Daoy (cell line): ENCODE data around the gene JAM3. TPM values are rescaled to one million over a fixed set of nuclear protein-coding genes. Genes with fewer than 3 reads are reported as not detected.
A peak's percentile ranks its signal among the peaks of the same experiment; 100 is the strongest.

Experiments used
- DNase-seq: peaks from one replicate; pipeline ENCODE4 v3.0.0-alpha.2; 2015; ENCODE audit warnings: low read depth
- total RNA-seq: library from RNA; depleted of rRNA; stranded (reverse); fragments of >200 nt; shearing (Covaris generic); gene quantifications from 2 replicates; pipeline ENCODE4 v1.2.3, GENCODE V29; 2014; rRNA removed

JAM3 gene
- 53.9 and 61.8 TPM in 2 replicates for total RNA-seq

DNA sequence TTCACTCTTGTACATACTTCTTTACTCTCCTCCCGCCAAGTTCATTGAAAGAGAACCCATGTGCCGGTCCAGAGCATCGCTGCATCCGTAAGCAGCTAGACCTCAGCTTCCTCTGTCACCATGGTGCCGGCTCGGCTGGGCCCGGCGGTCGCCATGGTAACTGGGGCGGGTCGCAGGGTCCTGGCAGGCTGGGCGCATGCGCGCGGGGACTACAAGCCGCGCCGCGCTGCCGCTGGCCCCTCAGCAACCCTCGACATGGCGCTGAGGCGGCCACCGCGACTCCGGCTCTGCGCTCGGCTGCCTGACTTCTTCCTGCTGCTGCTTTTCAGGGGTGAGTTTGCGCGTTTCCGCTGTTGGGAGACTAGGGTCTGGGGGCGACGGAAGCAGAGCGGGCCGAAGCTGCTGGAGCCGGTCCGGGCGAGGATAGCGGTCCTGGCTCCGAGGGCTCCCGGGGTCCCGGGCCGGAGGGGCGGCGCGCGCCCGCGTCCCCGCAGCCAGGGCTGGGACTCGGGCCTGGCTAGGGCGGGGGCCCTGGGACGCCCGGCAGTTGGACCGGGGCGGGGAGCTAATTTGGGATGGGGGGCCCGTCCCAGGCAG is at the start of gene JAM3:
JAM3 (plus strand) TSS at position 244 of the 597 bp plus-strand sequence; CDS start at position 256, 12 bp downstream.
- peak; percentile 98 for DNase-seq

- no peak for DNase-seq
Measured at GRCh38 chr11:134019500-134019899, 49.4 kb upstream of the JAM3 start.

DNA sequence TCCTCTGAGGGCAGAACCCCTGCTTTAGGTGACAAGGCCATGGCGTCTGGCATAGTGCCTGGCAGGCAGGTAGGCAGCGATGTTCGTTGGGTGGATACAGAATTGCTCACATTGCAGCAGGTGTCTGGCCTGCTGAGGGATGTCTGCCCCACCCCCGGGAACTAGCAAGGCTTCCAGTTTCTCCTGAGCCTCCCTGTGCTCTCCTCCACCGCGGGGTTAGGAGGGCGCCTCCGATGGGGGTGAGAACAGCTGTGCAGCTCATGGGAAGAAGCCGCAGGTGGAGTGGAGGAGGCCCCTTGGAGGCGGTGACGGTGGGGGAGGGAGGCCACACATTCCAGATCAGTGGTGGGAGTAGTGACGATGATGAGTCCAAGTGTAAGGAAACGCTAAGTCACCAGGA is 48.3 kb upstream of the JAM3 start:
- DNase-seq, result no peak

- no peak for DNase-seq
Measured at GRCh38 chr11:134021326-134021725, 47.5 kb upstream of the JAM3 start.

DNA sequence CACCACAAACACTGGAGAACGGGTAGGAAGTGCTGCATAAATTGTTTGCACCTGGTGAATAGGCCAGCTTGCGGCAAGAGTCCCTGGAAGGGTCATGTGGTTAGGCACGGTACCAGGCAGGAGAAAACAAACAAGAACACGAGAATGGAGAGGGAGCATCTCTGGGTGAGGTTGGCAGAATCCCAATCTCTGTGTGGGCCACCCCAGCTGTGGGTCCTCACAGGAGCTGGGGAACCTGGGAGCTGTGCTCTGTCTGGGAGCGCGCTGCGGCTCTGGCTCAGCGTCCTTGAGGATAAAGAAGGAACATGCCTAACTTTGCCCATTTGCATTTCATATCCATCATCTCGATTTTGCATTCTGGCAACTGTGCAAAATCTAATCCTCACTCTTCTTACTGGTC is 46.1 kb upstream of the JAM3 start:
- DNase-seq, result no peak

- DNase-seq, result peak; percentile 86
Measured at GRCh38 chr11:134024420-134025081, 44.3 kb upstream of the JAM3 start.

DNA sequence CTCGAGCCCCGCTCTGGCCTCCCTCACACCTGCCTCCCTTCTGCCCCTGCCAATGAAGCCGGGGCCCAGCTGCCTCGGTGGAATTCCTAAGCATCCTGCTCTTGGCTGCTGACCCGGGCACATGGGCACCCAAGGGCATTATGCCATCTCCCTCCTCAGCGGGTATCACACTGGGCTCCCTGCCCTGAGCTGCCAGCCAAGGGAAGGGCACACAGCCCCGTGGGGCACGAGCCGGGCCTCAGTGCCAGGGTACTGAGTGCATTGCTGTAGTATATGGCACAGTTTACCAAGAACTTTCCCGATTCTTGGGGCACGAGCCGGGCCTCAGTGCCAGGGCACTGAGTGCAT is 43.8 kb upstream of the JAM3 start:
- DNase-seq, result no peak

DNA sequence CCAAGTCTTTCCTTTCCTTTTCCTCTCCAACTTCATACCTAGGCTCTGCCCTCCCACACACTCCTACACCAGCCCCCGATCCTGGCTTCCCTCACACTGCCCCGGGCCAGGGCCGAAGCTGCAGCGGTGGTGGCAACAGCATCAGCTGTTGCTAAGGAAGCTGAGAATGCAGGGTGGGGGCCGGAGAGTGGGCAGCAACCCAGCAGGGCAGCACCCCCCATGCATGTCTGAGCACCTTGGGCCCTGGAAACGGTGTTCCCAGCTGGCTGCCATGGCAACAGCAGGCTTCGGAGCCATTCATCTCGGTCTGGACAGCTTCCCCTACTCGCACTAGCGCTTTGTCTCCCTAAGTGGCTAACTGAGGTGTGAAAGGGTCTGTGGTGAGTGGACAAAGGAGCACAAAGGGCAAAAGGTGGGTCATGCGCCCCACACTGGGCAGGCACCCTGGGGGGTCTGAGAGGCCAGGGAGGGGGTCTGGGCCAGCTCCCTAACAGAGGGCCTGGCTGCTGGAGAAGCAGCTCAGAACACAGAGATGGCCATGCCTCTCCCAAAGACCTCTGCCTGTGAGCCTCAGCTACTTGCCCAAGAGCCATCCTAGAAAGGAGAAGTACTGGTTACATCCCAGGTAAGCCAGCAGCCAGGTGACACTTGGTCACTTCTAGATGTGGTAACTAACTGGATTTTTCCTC is 42.1 kb upstream of the JAM3 start:
- no peak for DNase-seq

DNA sequence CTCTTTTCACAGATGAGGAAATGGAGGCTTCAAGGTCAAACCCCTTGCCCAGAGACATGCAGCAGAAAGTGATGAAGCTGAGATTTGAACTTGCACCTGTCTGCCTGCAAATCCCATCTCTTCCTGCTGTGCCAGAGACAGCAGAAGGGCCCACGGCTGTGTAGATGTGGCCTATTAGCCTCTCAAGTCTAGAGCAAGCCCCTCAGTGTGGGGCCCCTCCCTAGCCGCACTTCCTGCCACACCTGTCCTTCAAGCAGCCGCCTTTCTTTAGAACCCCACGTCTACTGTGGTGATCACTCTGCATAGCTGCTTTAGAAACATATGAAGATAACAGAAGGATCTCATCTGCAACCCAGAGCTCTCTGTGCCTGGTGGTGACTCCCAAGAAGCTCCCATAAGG is 41.2 kb upstream of the JAM3 start:
- DNase-seq, result no peak

- DNase-seq, result no peak
Measured at GRCh38 chr11:134028368-134028920, 40.4 kb upstream of the JAM3 start.

DNA sequence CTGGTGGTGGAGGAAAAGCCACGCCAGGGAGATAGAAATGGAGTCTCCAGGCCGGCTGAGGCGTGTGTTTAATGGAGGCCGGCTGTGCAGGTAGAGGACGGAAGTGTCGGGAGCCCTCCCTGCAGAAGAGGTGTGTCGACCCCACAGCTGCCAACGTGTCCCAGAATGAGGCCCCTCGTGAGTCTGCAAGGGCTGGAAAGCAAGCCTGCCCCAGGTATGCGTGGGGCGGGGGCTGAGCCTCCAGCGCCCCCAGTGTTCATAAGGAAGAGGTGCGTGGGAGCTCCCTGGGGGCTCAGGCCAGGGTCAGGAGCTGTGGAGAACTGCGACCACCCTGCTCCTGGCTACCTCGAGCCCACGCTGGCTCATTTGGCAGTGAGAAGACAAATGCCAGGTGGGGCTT is 38.0 kb upstream of the JAM3 start:
- DNase-seq, result no peak

GRCh38 chr11:134032043-134032442 is 36.8 kb upstream of the JAM3 start:
- DNase-seq, result no peak

GRCh38 chr11:134032501-134033091 is 36.3 kb upstream of the JAM3 start:
- DNase-seq, result no peak

DNA sequence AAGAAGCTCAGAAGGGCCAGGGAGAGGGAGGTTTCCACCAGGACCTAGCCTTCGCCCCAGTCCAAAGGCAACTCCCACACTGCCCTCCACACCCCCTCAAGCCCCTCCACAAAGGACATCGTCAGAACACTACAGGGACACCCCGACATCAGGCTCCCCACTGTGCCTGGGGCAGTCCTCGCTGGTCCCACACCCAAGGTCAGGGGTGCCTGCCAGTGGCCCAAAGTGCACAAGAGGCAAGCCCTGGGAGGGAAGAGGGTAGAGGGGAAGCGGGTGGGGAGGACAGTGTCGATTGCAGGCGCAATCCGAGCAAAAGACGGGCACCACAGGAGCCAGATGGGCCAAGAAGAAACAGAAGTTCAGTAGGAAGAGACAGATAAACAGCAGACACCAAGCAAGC is 35.6 kb upstream of the JAM3 start:
- DNase-seq, result no peak

DNA sequence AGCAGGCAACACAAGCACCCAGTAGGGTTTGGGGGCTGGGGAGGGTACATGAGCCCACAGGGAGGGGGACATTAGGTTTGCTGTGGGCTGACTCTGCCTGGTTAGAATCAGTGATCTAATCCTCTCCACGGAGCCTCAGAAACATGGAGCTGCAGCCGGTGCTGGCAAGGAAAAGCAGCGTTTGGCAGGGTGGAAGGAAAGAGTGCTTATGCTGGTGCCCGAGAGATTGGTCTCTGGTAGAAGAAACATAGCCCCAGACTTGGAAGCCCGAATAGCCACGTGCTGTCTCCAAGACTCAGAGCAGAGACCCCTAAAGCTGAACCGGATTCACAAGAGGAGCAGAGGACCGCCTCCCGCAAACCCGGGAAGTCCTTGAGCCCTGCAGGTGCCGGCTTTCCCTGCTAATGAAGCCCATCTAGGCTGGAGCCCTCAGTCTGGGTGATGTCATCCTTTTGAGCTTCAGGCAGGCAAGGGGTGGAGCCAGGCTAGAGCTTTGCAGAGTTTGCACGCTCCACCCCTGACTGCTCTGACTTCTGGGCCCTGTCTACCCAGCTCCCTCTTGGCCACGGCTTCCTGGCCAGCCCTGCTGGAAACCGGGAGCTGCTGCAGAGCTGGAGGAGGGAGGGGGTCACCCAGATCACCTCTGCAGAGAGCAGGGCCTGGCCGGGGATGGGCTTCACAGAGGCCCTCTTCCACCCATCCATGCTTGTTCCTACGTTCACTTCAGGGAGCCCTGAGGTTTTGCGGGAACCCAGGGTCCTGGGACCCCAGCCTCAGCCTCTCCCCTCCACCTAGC is 35.0 kb upstream of the JAM3 start:
- DNase-seq, result peak; percentile 90

GRCh38 chr11:134034496-134035381 is 34.1 kb upstream of the JAM3 start:
- no peak for DNase-seq

- DNase-seq, result no peak
Measured at GRCh38 chr11:134036492-134037045, 32.3 kb upstream of the JAM3 start.

DNA sequence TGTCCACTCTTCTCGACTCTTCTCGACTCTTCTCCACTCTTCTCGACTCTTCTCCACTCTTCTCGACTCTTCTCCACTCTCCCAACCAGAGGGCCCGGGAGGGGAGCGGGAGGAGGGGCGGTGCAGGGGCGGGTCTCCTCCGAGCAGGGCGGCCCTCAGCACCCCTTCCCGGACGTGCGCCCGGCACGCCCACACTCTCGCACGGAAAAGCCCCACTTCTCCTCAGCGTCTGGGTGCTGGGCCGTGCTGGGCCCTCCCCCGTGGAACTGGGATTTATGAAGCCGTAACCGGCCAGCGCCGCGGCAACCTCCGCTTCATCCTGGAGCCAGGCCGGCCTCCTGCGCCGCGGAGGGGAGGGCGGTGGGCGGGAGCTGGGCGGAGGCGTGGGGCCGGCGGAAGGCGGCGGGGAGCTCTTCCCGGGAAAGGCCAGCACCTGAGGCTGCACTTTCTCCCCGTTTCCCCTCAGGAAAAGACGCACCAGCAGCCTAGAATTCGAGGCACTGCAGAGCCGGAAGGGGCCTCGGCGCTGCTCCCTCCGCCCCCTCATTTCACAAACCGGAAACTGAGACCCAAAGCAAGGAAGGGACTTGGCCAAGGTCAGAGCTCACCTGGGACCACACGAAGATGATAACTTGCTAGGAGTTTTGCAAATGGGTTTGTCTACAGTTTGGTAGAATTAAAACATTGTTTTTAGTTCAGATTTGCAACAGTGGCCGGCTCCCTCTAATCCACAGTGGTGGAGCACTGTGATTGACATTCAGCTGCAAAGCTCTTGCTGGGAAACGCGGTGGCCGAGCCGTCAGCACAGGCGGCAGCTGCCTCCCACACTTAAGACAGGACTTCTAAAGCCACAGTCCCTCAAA is 31.6 kb upstream of the JAM3 start:
- peak; percentile 61 for DNase-seq

- no peak for DNase-seq
Measured at GRCh38 chr11:134038897-134039470, 29.9 kb upstream of the JAM3 start.
